WTC11 (cell line): ENCODE results near the gene PTGER3.

Source experiments
- CREB1 ChIP-seq: sonication (generic); formaldehyde crosslinking; IDR thresholded peaks from 2 replicates; pipeline ENCODE4 v1.8.0; 2023; ENCODE audit warnings: mild to moderate bottlenecking, missing genetic modification reagents
- ESRRA ChIP-seq: sonication (generic); formaldehyde crosslinking; IDR thresholded peaks from 2 replicates; pipeline ENCODE4 v1.8.1; 2022; ENCODE audit warnings: mild to moderate bottlenecking, missing genetic modification reagents, borderline replicate concordance
- FOXK1 ChIP-seq: sonication (generic); formaldehyde crosslinking; IDR thresholded peaks from 2 replicates; pipeline ENCODE4 v1.8.0; 2022; ENCODE audit warnings: mild to moderate bottlenecking, moderate library complexity, missing genetic modification reagents
- JUN ChIP-seq: sonication (generic); formaldehyde crosslinking; IDR thresholded peaks from 2 replicates; pipeline ENCODE4 v1.8.0; 2023; ENCODE audit warnings: mild to moderate bottlenecking, missing genetic modification reagents
- NR3C1 ChIP-seq: sonication (generic); formaldehyde crosslinking; conservative IDR thresholded peaks from 2 replicates; pipeline ENCODE4 v1.8.1; 2023; ENCODE audit warnings: low read depth, mild to moderate bottlenecking, missing genetic modification reagents
- SOX15 ChIP-seq: fragments of 250-450 bp; sonication (Bioruptor Pico); IDR thresholded peaks from 2 replicates; pipeline ENCODE4 v1.9.0; 2021; ENCODE audit warnings: mild to moderate bottlenecking
- TF ChIP-seq, protein P1 (sequence below): fragments of 200-600 bp; IDR thresholded peaks from 2 replicates; pipeline ENCODE4 v1.8.0; 2022; ENCODE audit warnings: antibody characterized with exemption
- TF ChIP-seq, protein P2 (sequence below): sonication (generic); formaldehyde crosslinking; IDR thresholded peaks from 2 replicates; pipeline ENCODE4 v1.8.1; 2022; ENCODE audit warnings: missing genetic modification reagents, borderline replicate concordance
- TF ChIP-seq, protein P3 (sequence below): sonication (generic); formaldehyde crosslinking; conservative IDR thresholded peaks from 2 replicates; pipeline ENCODE4 v1.8.1; 2022; ENCODE audit warnings: mild to moderate bottlenecking, missing genetic modification reagents
- TF ChIP-seq, protein P4 (sequence below): sonication (generic); formaldehyde crosslinking; IDR thresholded peaks from 2 replicates; pipeline ENCODE4 v1.8.1; 2023; ENCODE audit warnings: mild to moderate bottlenecking, missing genetic modification reagents, borderline replicate concordance
- TF ChIP-seq, protein P5 (sequence below): sonication (generic); formaldehyde crosslinking; IDR thresholded peaks from 2 replicates; pipeline ENCODE4 v1.8.1; 2023; ENCODE audit warnings: mild to moderate bottlenecking, missing genetic modification reagents, moderate library complexity
- TF ChIP-seq, protein P6 (sequence below): sonication (generic); formaldehyde crosslinking; IDR thresholded peaks from 2 replicates; pipeline ENCODE4 v1.8.0; 2022; ENCODE audit warnings: mild to moderate bottlenecking, missing genetic modification reagents
- TF ChIP-seq, protein P7 (sequence below): sonication (generic); formaldehyde crosslinking; IDR thresholded peaks from 2 replicates; pipeline ENCODE4 v1.8.0; 2022; ENCODE audit warnings: mild to moderate bottlenecking, missing genetic modification reagents
- TF ChIP-seq, protein P8 (sequence below): fragments of 250-450 bp; sonication (Bioruptor Pico); IDR thresholded peaks from 2 replicates; pipeline ENCODE4 v2.1.2; 2022; ENCODE audit warnings: mild to moderate bottlenecking, moderate library complexity

DNA sequence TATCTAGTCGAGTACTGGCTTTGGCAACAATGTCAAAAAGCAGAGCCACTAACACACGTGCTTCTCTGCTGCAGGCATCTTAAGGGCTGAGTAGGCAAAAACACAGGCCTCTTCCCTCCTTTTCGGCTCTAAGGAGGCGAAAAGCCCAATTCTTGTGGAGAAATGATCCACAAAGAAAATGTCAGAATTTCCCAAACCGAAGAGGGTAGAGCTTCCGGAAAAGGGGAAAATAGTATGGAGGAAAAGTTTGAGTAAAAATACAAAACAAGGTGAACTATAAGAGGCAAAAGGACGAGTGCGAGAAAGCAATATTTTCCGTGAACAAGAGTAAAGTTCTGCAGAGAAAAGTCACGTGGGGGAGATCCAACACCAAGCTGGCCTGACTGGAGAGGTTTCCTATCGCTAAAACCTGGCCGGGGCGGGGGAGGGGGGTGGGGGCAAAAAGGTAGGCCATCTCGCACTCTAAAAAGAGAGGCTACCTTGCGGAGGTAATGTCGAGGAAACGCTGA lies 32.7 kb upstream of the PTGER3 start:
- TF ChIP-seq, protein P1, sequence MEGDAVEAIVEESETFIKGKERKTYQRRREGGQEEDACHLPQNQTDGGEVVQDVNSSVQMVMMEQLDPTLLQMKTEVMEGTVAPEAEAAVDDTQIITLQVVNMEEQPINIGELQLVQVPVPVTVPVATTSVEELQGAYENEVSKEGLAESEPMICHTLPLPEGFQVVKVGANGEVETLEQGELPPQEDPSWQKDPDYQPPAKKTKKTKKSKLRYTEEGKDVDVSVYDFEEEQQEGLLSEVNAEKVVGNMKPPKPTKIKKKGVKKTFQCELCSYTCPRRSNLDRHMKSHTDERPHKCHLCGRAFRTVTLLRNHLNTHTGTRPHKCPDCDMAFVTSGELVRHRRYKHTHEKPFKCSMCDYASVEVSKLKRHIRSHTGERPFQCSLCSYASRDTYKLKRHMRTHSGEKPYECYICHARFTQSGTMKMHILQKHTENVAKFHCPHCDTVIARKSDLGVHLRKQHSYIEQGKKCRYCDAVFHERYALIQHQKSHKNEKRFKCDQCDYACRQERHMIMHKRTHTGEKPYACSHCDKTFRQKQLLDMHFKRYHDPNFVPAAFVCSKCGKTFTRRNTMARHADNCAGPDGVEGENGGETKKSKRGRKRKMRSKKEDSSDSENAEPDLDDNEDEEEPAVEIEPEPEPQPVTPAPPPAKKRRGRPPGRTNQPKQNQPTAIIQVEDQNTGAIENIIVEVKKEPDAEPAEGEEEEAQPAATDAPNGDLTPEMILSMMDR, result no peak
- TF ChIP-seq JUN (no peak), FOXK1 (CRISPR knock-in tag) (no peak), CREB1 (CRISPR knock-in tag) (no peak), ESRRA (CRISPR knock-in tag) (no peak), SOX15 (CRISPR knock-in tag) (no peak), NR3C1 (CRISPR knock-in tag) (no peak)
- TF ChIP-seq, protein P2, sequence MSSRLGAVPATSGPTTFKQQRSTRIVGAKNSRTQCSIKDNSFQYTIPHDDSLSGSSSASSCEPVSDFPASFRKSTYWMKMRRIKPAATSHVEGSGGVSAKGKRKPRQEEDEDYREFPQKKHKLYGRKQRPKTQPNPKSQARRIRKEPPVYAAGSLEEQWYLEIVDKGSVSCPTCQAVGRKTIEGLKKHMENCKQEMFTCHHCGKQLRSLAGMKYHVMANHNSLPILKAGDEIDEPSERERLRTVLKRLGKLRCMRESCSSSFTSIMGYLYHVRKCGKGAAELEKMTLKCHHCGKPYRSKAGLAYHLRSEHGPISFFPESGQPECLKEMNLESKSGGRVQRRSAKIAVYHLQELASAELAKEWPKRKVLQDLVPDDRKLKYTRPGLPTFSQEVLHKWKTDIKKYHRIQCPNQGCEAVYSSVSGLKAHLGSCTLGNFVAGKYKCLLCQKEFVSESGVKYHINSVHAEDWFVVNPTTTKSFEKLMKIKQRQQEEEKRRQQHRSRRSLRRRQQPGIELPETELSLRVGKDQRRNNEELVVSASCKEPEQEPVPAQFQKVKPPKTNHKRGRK (CRISPR knock-in tag), result no peak
- TF ChIP-seq, protein P3, sequence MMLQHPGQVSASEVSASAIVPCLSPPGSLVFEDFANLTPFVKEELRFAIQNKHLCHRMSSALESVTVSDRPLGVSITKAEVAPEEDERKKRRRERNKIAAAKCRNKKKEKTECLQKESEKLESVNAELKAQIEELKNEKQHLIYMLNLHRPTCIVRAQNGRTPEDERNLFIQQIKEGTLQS, result no peak
- TF ChIP-seq, protein P4, sequence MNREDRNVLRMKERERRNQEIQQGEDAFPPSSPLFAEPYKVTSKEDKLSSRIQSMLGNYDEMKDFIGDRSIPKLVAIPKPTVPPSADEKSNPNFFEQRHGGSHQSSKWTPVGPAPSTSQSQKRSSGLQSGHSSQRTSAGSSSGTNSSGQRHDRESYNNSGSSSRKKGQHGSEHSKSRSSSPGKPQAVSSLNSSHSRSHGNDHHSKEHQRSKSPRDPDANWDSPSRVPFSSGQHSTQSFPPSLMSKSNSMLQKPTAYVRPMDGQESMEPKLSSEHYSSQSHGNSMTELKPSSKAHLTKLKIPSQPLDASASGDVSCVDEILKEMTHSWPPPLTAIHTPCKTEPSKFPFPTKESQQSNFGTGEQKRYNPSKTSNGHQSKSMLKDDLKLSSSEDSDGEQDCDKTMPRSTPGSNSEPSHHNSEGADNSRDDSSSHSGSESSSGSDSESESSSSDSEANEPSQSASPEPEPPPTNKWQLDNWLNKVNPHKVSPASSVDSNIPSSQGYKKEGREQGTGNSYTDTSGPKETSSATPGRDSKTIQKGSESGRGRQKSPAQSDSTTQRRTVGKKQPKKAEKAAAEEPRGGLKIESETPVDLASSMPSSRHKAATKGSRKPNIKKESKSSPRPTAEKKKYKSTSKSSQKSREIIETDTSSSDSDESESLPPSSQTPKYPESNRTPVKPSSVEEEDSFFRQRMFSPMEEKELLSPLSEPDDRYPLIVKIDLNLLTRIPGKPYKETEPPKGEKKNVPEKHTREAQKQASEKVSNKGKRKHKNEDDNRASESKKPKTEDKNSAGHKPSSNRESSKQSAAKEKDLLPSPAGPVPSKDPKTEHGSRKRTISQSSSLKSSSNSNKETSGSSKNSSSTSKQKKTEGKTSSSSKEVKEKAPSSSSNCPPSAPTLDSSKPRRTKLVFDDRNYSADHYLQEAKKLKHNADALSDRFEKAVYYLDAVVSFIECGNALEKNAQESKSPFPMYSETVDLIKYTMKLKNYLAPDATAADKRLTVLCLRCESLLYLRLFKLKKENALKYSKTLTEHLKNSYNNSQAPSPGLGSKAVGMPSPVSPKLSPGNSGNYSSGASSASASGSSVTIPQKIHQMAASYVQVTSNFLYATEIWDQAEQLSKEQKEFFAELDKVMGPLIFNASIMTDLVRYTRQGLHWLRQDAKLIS (CRISPR knock-in tag), result no peak
- TF ChIP-seq, protein P5, sequence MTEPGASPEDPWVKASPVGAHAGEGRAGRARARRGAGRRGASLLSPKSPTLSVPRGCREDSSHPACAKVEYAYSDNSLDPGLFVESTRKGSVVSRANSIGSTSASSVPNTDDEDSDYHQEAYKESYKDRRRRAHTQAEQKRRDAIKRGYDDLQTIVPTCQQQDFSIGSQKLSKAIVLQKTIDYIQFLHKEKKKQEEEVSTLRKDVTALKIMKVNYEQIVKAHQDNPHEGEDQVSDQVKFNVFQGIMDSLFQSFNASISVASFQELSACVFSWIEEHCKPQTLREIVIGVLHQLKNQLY (CRISPR knock-in tag), result no peak
- TF ChIP-seq, protein P6, sequence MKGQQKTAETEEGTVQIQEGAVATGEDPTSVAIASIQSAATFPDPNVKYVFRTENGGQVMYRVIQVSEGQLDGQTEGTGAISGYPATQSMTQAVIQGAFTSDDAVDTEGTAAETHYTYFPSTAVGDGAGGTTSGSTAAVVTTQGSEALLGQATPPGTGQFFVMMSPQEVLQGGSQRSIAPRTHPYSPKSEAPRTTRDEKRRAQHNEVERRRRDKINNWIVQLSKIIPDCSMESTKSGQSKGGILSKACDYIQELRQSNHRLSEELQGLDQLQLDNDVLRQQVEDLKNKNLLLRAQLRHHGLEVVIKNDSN, result peak; percentile 34; the same call in 1 of the 2 replicates
- TF ChIP-seq, protein P7, sequence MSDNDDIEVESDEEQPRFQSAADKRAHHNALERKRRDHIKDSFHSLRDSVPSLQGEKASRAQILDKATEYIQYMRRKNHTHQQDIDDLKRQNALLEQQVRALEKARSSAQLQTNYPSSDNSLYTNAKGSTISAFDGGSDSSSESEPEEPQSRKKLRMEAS (CRISPR knock-in tag), result no peak
- TF ChIP-seq, protein P8, sequence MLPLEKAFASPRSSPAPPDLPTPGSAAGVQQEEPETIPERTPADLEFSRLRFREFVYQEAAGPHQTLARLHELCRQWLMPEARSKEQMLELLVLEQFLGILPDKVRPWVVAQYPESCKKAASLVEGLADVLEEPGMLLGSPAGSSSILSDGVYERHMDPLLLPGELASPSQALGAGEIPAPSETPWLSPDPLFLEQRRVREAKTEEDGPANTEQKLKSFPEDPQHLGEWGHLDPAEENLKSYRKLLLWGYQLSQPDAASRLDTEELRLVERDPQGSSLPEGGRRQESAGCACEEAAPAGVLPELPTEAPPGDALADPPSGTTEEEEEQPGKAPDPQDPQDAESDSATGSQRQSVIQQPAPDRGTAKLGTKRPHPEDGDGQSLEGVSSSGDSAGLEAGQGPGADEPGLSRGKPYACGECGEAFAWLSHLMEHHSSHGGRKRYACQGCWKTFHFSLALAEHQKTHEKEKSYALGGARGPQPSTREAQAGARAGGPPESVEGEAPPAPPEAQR (CRISPR knock-in tag), result no peak
